ENCODE results near the gene ZNF521.

Gene ZNF521

DNA sequence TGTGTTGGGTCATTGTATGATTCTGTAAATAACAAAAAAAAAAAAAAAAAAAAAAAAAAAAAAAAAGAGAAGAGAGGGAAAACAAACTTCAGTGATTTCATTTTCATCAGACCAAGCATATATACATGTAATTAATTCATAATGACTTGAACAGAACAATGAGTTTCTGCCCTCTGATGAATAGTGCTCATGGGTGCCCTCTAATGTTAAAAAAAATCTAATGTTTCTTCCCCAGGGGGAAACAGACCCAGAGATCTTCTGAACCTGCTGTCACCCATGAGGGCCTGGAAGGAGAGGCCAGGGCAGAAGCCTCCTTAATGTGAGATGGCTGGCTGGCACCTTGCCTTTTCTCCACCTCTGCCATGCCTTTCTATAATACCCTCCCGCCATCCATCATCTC is 289.2 kb downstream of the ZNF521 start:
- H2AFZ ChIP-seq (ENCODE audit: low read depth, low read length) = no peak overlapping the region
- no peaks in the 10 kb centered on the region for H3K27me3 ChIP-seq (ENCODE audit: insufficient read depth, low read length)
- no peaks in the 10 kb centered on the region for H3K9me3 ChIP-seq (ENCODE audit: low read length)
- H3K4me1 ChIP-seq (ENCODE audit: insufficient read depth, low read length) = no peaks in the 10 kb centered on the region
- H3K36me3 ChIP-seq (ENCODE audit: insufficient read depth, low read length) = peaks cover 18% of the 10 kb centered on the region
- H3K4me3 ChIP-seq (ENCODE audit: low read length) = no peak overlapping the region

DNA sequence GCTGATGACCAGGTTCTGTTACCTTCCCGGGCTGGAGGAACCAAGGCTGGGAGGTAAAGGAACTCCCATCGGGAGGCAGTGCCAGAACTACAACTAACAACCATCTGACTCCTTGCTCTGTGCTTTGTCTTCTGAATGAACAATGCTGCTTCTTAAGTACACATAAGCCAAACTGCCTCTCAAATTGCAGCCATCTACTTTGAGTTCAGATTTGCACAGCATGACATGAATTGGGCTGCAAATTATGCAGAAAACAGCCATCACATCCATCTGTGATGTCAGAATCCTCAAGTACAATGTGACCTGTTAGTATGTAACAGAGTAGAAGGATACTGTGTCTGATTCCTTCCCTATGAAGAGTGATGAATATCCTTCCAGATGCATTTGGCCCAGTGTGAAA is 290.6 kb downstream of the ZNF521 start:
- H2AFZ ChIP-seq (ENCODE audit: low read depth, low read length) = no peak overlapping the region
- no peaks in the 10 kb centered on the region for H3K4me1 ChIP-seq (ENCODE audit: insufficient read depth, low read length)

DNA sequence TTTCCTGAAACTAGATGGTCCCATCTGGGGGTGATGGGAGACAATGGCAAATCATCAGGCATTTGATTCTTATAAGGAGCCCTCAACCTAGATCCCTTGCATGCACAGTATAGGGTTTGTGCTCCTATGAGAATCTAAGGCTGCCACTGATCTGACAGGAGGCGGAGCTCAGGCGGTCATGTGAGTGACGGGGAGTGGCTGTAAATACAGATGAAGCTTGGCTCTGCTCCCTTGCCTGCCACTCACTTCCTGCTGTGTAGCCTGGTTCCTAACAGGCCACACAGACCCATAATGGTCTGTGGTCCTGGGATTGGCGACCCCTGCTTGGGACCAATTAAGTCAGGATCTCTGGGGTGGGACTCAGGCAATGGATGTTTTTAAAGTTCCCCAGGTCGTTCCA is 293.4 kb downstream of the ZNF521 start:
- Histone ChIP-seq H3K4me1 (ENCODE audit: insufficient read depth, low read length) (no peaks in the 10 kb centered on the region), H2AFZ (ENCODE audit: low read depth, low read length) (no peak overlapping the region), H3K4me3 (ENCODE audit: low read length) (no peak overlapping the region), H3K27me3 (ENCODE audit: insufficient read depth, low read length) (no peaks in the 10 kb centered on the region), H3K36me3 (ENCODE audit: insufficient read depth, low read length) (peaks cover 16% of the 10 kb centered on the region), H3K9me3 (ENCODE audit: low read length) (no peaks in the 10 kb centered on the region)

More for the DNA sequence above, 290.6 kb downstream of the ZNF521 start:
- Histone ChIP-seq H3K36me3 (ENCODE audit: insufficient read depth, low read length) (peaks cover 18% of the 10 kb centered on the region), H3K9me3 (ENCODE audit: low read length) (no peaks in the 10 kb centered on the region), H3K4me3 (ENCODE audit: low read length) (no peak overlapping the region), H3K27me3 (ENCODE audit: insufficient read depth, low read length) (no peaks in the 10 kb centered on the region)

DNA sequence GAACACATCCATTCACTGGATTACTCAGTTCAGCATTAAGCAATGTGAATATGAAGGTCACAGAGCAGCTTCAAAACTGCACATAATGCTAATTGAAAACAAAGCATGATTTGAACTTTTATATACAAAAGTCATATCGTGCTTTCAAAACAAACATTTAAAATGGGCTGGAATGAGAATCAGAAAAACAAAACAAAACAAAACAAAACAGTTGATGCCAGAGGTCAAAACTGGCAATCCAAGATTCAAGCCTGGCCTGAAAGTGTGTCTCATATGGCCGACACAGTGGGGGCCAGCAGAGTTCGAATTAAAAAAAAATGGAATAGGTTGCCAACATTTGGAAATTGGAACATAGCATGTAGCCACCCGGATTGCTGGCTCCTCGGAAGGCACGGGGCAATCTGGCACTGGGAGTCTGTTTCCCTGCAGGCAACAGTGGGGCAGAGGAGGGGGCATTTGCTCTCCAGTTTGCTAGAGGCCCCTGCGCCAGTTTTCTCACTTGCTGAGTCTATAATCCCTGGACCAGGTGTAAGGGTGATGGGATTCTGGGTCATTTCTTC is 294.4 kb downstream of the ZNF521 start:
- Histone ChIP-seq H2AFZ (ENCODE audit: low read depth, low read length) (no peak overlapping the region), H3K27me3 (ENCODE audit: insufficient read depth, low read length) (no peaks in the 10 kb centered on the region), H3K9me3 (ENCODE audit: low read length) (no peaks in the 10 kb centered on the region), H3K36me3 (ENCODE audit: insufficient read depth, low read length) (peaks cover 16% of the 10 kb centered on the region), H3K4me3 (ENCODE audit: low read length) (no peak overlapping the region), H3K4me1 (ENCODE audit: insufficient read depth, low read length) (no peaks in the 10 kb centered on the region)

DNA sequence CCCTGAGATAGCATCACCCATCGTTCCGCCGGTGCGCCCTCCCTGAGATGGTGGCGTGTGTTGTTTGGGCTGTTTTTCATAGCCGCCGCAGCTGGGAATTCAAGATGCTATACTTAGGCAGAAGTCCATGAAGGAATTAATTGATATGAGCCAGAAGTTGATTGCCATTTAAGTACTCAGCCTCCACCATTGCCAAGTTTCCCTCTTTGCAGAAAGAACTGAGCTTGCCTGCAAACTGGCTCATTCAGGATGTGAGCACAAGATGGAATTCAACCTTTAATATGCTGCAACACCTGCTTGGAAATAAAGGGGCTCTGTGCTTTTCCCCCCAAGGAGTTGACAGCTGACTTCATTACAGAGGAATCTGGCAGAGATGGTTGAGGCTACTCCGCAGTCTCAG is 295.5 kb downstream of the ZNF521 start:
- Histone ChIP-seq H3K9me3 (ENCODE audit: low read length) (no peaks in the 10 kb centered on the region), H2AFZ (ENCODE audit: low read depth, low read length) (no peak overlapping the region), H3K4me1 (ENCODE audit: insufficient read depth, low read length) (no peaks in the 10 kb centered on the region), H3K27me3 (ENCODE audit: insufficient read depth, low read length) (no peaks in the 10 kb centered on the region), H3K36me3 (ENCODE audit: insufficient read depth, low read length) (peaks cover 11% of the 10 kb centered on the region), H3K4me3 (ENCODE audit: low read length) (no peak overlapping the region)

DNA sequence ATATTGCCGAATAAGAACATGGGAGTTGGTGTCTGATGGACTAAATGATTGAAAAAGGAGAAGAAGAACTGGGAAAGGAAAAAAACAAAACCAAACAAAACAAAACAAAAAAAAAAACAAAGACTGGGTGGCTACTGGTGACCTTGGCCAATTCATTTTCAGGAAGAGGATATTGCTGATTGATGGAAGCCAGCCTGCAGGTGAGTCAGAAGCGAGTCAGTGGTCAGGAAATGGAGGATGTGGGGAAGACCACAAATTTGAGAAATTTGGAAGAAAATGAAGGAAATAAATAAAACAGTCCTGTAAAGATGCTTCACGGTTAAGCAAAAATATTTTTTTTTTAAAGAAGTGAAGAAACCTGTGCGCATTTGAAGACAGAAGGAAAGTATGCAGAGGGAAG is 296.9 kb downstream of the ZNF521 start:
- H3K4me3 ChIP-seq (ENCODE audit: low read length) = no peak overlapping the region
- no peaks in the 10 kb centered on the region for H3K27me3 ChIP-seq (ENCODE audit: insufficient read depth, low read length)
- no peak overlapping the region for H2AFZ ChIP-seq (ENCODE audit: low read depth, low read length)
- H3K36me3 ChIP-seq (ENCODE audit: insufficient read depth, low read length) = peaks cover 3% of the 10 kb centered on the region
- H3K4me1 ChIP-seq (ENCODE audit: insufficient read depth, low read length) = no peaks in the 10 kb centered on the region
- H3K9me3 ChIP-seq (ENCODE audit: low read length) = no peaks in the 10 kb centered on the region

DNA sequence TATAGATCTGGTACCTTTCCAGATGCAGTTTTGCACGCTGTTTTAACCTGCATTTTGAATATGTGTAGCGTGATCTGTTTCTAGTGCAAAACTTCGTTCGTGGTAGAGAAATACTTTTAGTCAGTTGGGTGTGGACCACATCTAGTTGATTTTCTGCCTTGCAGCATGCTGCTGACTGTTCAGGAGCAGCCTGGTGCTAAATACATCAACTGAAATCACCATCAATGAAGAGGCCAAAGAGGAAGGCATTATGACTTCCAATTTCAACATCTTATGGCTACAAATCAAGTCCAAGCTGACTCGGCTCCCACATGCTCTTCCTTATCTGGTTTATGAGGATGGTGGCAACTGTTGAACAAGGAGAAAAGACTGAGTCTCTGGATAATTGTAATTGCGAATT is 298.5 kb downstream of the ZNF521 start:
- Histone ChIP-seq H2AFZ (ENCODE audit: low read depth, low read length) (no peak overlapping the region), H3K4me1 (ENCODE audit: insufficient read depth, low read length) (no peaks in the 10 kb centered on the region), H3K27me3 (ENCODE audit: insufficient read depth, low read length) (no peaks in the 10 kb centered on the region), H3K4me3 (ENCODE audit: low read length) (no peak overlapping the region), H3K36me3 (ENCODE audit: insufficient read depth, low read length) (no peaks in the 10 kb centered on the region), H3K9me3 (ENCODE audit: low read length) (no peaks in the 10 kb centered on the region)

DNA sequence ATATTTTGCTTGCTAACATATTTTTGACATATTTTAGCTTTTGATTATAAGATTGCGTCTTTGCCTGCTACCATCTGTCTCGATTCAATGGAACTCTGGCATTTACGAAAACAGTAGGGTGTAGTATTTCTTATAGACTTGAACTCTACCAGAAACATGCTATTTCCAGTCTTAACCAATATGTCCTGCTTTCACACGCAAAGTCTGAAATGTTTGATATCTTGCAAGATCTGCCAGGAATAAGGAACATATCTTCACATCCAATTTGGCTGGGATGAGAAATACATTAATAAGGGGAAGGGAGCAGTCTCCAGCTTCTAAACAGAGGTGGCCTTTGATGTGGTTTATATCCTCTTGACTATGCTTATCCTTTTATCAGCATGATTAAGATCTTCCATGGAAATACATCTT is 299.4 kb downstream of the ZNF521 start:
- Histone ChIP-seq H2AFZ (ENCODE audit: low read depth, low read length) (no peak overlapping the region), H3K4me3 (ENCODE audit: low read length) (no peak overlapping the region), H3K27me3 (ENCODE audit: insufficient read depth, low read length) (no peaks in the 10 kb centered on the region), H3K9me3 (ENCODE audit: low read length) (no peaks in the 10 kb centered on the region), H3K4me1 (ENCODE audit: insufficient read depth, low read length) (no peaks in the 10 kb centered on the region), H3K36me3 (ENCODE audit: insufficient read depth, low read length) (no peaks in the 10 kb centered on the region)

DNA sequence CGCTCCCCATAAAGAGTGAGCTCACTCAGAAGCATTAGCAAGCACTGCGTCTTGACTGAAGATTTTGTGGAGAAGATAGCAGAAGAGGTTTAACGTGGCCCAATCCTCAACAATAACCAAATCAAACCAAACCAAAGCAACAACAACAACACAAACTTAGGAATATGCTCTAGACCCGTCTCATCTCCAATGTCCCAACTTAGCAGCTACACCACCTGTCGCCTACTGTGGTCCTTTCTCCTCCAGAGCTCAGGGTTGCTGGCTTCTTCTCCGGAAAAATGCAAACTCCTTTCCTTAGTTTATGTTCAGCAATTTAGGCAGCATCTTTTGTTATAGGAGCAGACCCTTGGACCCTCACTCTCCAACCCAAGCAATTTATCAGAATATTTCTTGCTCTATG is 301.4 kb downstream of the ZNF521 start:
- H3K4me3 ChIP-seq (ENCODE audit: low read length) = no peak overlapping the region
- H3K27me3 ChIP-seq (ENCODE audit: insufficient read depth, low read length) = no peaks in the 10 kb centered on the region
- no peaks in the 10 kb centered on the region for H3K9me3 ChIP-seq (ENCODE audit: low read length)

DNA sequence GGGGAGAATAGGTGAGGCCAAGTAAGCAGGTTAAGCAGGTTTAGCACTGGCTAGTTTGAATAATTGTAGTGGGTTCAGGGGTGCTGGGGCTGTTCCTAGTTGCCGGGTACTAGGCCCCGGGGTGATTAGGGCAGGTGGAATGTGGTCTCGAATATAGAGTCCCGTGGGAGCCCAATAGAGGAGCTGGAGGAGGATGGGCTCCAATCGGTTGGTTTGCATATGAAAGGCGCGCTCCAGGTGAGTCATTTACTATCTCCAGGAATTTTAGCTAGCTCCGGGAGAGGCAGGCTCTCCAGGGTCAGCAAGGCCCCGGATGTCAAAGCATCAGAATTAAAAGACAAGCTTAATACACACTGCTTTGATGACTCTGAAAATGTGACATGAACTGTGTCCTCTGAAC is 304.0 kb downstream of the ZNF521 start:
- Histone ChIP-seq H2AFZ (ENCODE audit: low read depth, low read length) (no peak overlapping the region), H3K4me1 (ENCODE audit: insufficient read depth, low read length) (peaks cover 11% of the 10 kb centered on the region), H3K36me3 (ENCODE audit: insufficient read depth, low read length) (no peaks in the 10 kb centered on the region), H3K9me3 (ENCODE audit: low read length) (no peaks in the 10 kb centered on the region), H3K4me3 (ENCODE audit: low read length) (no peak overlapping the region), H3K27me3 (ENCODE audit: insufficient read depth, low read length) (no peaks in the 10 kb centered on the region)

More for the DNA sequence above, 301.4 kb downstream of the ZNF521 start:
- Histone ChIP-seq H3K36me3 (ENCODE audit: insufficient read depth, low read length) (no peaks in the 10 kb centered on the region), H2AFZ (ENCODE audit: low read depth, low read length) (no peak overlapping the region), H3K4me1 (ENCODE audit: insufficient read depth, low read length) (no peaks in the 10 kb centered on the region)

DNA sequence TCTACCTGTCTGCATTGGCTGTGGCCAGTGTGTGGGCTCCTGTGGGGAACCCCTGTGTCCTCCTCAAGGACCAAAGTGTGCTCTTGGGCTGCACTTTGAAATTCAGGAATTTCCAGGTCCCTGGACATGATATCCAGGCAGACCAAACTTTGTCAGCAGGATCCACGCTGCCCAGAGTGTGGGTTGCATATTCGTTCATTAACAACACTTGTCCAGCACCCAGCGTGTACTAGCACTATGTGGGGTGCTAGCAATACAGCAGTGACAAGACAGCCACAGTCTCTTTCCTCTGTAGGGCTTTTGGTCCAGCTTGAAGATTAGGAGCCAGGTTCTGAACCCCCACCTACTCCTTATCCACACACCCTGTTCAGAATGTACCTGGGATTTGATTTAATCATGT is 304.5 kb downstream of the ZNF521 start:
- Histone ChIP-seq H3K27me3 (ENCODE audit: insufficient read depth, low read length) (no peaks in the 10 kb centered on the region), H3K9me3 (ENCODE audit: low read length) (no peaks in the 10 kb centered on the region), H3K4me3 (ENCODE audit: low read length) (no peak overlapping the region), H3K4me1 (ENCODE audit: insufficient read depth, low read length) (peaks cover 11% of the 10 kb centered on the region), H2AFZ (ENCODE audit: low read depth, low read length) (no peak overlapping the region), H3K36me3 (ENCODE audit: insufficient read depth, low read length) (no peaks in the 10 kb centered on the region)

DNA sequence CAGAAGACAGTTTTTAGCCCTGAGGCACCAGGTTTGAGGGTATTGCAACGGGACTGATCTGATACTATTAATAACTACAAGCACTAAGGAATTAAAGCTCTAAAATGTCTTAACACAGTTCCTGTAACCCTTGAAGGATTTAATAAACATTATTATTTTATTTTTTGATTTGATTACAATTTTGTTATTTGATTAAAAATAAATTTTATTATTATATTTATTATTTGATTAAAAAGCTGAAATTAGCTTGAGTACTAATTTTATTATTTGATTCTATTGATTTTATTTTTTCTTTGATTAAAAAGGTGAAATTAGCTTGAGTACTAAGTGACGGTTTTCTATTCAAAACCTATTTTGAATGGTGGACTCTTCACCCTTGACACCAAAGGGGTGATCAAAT is 307.3 kb downstream of the ZNF521 start:
- H2AFZ ChIP-seq (ENCODE audit: low read depth, low read length) = no peak overlapping the region
- H3K9me3 ChIP-seq (ENCODE audit: low read length) = no peaks in the 10 kb centered on the region
- no peaks in the 10 kb centered on the region for H3K27me3 ChIP-seq (ENCODE audit: insufficient read depth, low read length)
- H3K4me3 ChIP-seq (ENCODE audit: low read length) = no peak overlapping the region
- no peaks in the 10 kb centered on the region for H3K36me3 ChIP-seq (ENCODE audit: insufficient read depth, low read length)
- H3K4me1 ChIP-seq (ENCODE audit: insufficient read depth, low read length) = peaks cover 11% of the 10 kb centered on the region

DNA sequence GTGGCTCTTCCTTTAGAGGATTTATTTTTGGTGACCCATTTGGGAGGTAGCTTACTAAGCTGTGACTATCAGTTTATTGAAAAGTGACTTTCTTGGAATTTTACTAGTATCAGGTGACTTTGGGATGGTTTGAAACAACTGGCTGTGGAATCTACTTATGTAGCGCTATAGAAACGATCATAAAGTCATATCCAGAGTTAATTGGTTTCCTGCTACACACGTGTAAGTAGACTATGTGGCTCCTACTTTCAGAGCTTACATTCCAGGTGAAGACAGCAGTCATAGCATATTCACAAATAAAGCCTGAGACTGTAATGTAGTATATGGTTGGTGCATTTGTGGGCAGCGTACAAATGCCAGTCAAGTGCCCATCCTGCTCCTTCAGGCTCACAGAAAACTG is 308.9 kb downstream of the ZNF521 start:
- no peaks in the 10 kb centered on the region for H3K36me3 ChIP-seq (ENCODE audit: insufficient read depth, low read length)
- H2AFZ ChIP-seq (ENCODE audit: low read depth, low read length) = no peak overlapping the region
- peaks cover 19% of the 10 kb centered on the region for H3K4me1 ChIP-seq (ENCODE audit: insufficient read depth, low read length)
- no peak overlapping the region for H3K4me3 ChIP-seq (ENCODE audit: low read length)
- no peaks in the 10 kb centered on the region for H3K9me3 ChIP-seq (ENCODE audit: low read length)
- no peaks in the 10 kb centered on the region for H3K27me3 ChIP-seq (ENCODE audit: insufficient read depth, low read length)

DNA sequence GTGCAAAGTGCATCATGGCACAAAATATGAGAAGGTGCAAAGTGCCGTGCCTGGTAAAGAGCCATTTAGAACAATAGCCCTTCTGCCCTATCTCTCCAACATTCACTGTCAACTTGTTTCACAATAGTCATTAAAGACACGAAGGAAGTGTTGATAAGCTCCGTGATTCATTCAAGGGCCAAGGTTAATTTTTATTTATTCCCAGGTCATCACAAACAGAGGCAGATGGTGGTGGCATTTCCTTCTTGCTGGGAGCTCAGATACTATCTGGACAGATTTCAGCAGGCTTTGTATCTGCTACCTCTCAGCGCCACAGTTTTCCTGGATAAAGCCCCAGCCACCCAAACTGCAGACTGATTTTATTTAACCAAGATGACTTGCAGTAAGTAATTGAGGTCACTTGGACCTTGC is 309.3 kb downstream of the ZNF521 start:
- Histone ChIP-seq H3K4me3 (ENCODE audit: low read length) (no peak overlapping the region), H3K27me3 (ENCODE audit: insufficient read depth, low read length) (no peaks in the 10 kb centered on the region)

More for the DNA sequence above, 309.3 kb downstream of the ZNF521 start:
- Histone ChIP-seq H3K4me1 (ENCODE audit: insufficient read depth, low read length) (peaks cover 23% of the 10 kb centered on the region), H3K9me3 (ENCODE audit: low read length) (no peaks in the 10 kb centered on the region), H2AFZ (ENCODE audit: low read depth, low read length) (no peak overlapping the region), H3K36me3 (ENCODE audit: insufficient read depth, low read length) (no peaks in the 10 kb centered on the region)
